Measurements from ENCODE around the gene NR1D2. TPM values are rescaled to one million over a fixed set of nuclear protein-coding genes. Genes with fewer than 3 reads are reported as not detected.

The NR1D2 gene
- total and polyA plus RNA-seq, 9 donors = 15.6 to 26.6 (median 20.7) TPM

GRCh38 chr3:23959135-23959900, 14.2 kb downstream of the NR1D2 start:
- Histone ChIP-seq H3K4me3 (ENCODE audit: low read length) (no peak overlapping the region), H3K36me3 (ENCODE audit: control insufficient read depth, insufficient read depth, low read length) (peaks cover 9% of the 10 kb centered on the region), H3K27me3 (ENCODE audit: control insufficient read depth, insufficient read depth, low read length) (no peaks in the 10 kb centered on the region), H3K9me3 (replicated peaks; ENCODE audit: control insufficient read depth, low read depth, low read length) (no peaks in the 10 kb centered on the region), H3K27ac (ENCODE audit: low read length) (no peak overlapping the region), H3K4me1 (ENCODE audit: control insufficient read depth, insufficient read depth, low read length) (no peaks in the 10 kb centered on the region)
- WGBS (ENCODE audit: insufficient coverage) = 86% methylated on average over 1 of the region's 7 CpGs
- DNase-seq = no peak

GRCh38 chr3:23960649-23961048, 15.6 kb downstream of the NR1D2 start:
- DNase-seq = no peak
- Histone ChIP-seq H3K4me1 (ENCODE audit: control insufficient read depth, insufficient read depth, low read length) (no peaks in the 10 kb centered on the region), H3K36me3 (ENCODE audit: control insufficient read depth, insufficient read depth, low read length) (peaks cover 7% of the 10 kb centered on the region), H3K27me3 (ENCODE audit: control insufficient read depth, insufficient read depth, low read length) (no peaks in the 10 kb centered on the region), H3K27ac (ENCODE audit: low read length) (no peak overlapping the region), H3K4me3 (ENCODE audit: low read length) (no peak overlapping the region), H3K9me3 (replicated peaks; ENCODE audit: control insufficient read depth, low read depth, low read length) (no peaks in the 10 kb centered on the region)
- WGBS (ENCODE audit: insufficient coverage) = no CpG with 5 or more reads among the region's 1 CpG

GRCh38 chr3:23961066-23961465, 16.0 kb downstream of the NR1D2 start:
- no peaks in the 10 kb centered on the region for H3K4me1 ChIP-seq (ENCODE audit: control insufficient read depth, insufficient read depth, low read length)
- H3K4me3 ChIP-seq (ENCODE audit: low read length) = no peak overlapping the region
- peaks cover 10% of the 10 kb centered on the region for H3K36me3 ChIP-seq (ENCODE audit: control insufficient read depth, insufficient read depth, low read length)
- 100% methylated on average over 1 of the region's 1 CpG for WGBS (ENCODE audit: insufficient coverage)
- H3K27ac ChIP-seq (ENCODE audit: low read length) = no peak overlapping the region
- no peaks in the 10 kb centered on the region for H3K27me3 ChIP-seq (ENCODE audit: control insufficient read depth, insufficient read depth, low read length)
- no peak for DNase-seq
- H3K9me3 ChIP-seq (replicated peaks; ENCODE audit: control insufficient read depth, low read depth, low read length) = no peaks in the 10 kb centered on the region

- H3K4me3 ChIP-seq (ENCODE audit: low read length) = no peak overlapping the region
- H3K27me3 ChIP-seq (ENCODE audit: control insufficient read depth, insufficient read depth, low read length) = no peaks in the 10 kb centered on the region
- no peaks in the 10 kb centered on the region for H3K4me1 ChIP-seq (ENCODE audit: control insufficient read depth, insufficient read depth, low read length)
- no peak overlapping the region for H3K27ac ChIP-seq (ENCODE audit: low read length)
- H3K9me3 ChIP-seq (replicated peaks; ENCODE audit: control insufficient read depth, low read depth, low read length) = no peaks in the 10 kb centered on the region
- no peak for DNase-seq
- no CpG with 5 or more reads among the region's 5 CpGs for WGBS (ENCODE audit: insufficient coverage)
- peaks cover 8% of the 10 kb centered on the region for H3K36me3 ChIP-seq (ENCODE audit: control insufficient read depth, insufficient read depth, low read length)
Observed at GRCh38 chr3:23961913-23962312, 16.8 kb downstream of the NR1D2 start.

- H3K9me3 ChIP-seq (replicated peaks; ENCODE audit: control insufficient read depth, low read depth, low read length) = no peaks in the 10 kb centered on the region
- no peak overlapping the region for H3K27ac ChIP-seq (ENCODE audit: low read length)
- WGBS (ENCODE audit: insufficient coverage) = 100% methylated on average over 1 of the region's 3 CpGs
- peak; percentile 34 for DNase-seq
- no peak overlapping the region for H3K4me3 ChIP-seq (ENCODE audit: low read length)
- H3K36me3 ChIP-seq (ENCODE audit: control insufficient read depth, insufficient read depth, low read length) = peaks cover 16% of the 10 kb centered on the region
- H3K27me3 ChIP-seq (ENCODE audit: control insufficient read depth, insufficient read depth, low read length) = no peaks in the 10 kb centered on the region
- no peaks in the 10 kb centered on the region for H3K4me1 ChIP-seq (ENCODE audit: control insufficient read depth, insufficient read depth, low read length)
Observed at GRCh38 chr3:23964537-23965235, 19.6 kb downstream of the NR1D2 start.

GRCh38 chr3:23966328-23966727, 21.2 kb downstream of the NR1D2 start:
- no peaks in the 10 kb centered on the region for H3K9me3 ChIP-seq (replicated peaks; ENCODE audit: control insufficient read depth, low read depth, low read length)
- no peak overlapping the region for H3K4me3 ChIP-seq (ENCODE audit: low read length)
- H3K27ac ChIP-seq (ENCODE audit: low read length) = no peak overlapping the region
- no CpG with 5 or more reads among the region's 1 CpG for WGBS (ENCODE audit: insufficient coverage)
- H3K4me1 ChIP-seq (ENCODE audit: control insufficient read depth, insufficient read depth, low read length) = no peaks in the 10 kb centered on the region
- no peaks in the 10 kb centered on the region for H3K27me3 ChIP-seq (ENCODE audit: control insufficient read depth, insufficient read depth, low read length)
- H3K36me3 ChIP-seq (ENCODE audit: control insufficient read depth, insufficient read depth, low read length) = peaks cover 16% of the 10 kb centered on the region
- peak; percentile 59 for DNase-seq

- H3K27ac ChIP-seq (ENCODE audit: low read length) = no peak overlapping the region
- no peaks in the 10 kb centered on the region for H3K27me3 ChIP-seq (ENCODE audit: control insufficient read depth, insufficient read depth, low read length)
- H3K4me1 ChIP-seq (ENCODE audit: control insufficient read depth, insufficient read depth, low read length) = no peaks in the 10 kb centered on the region
- peaks cover 16% of the 10 kb centered on the region for H3K36me3 ChIP-seq (ENCODE audit: control insufficient read depth, insufficient read depth, low read length)
- WGBS (ENCODE audit: insufficient coverage) = no CpG with 5 or more reads among the region's 5 CpGs
- no peak overlapping the region for H3K4me3 ChIP-seq (ENCODE audit: low read length)
- H3K9me3 ChIP-seq (replicated peaks; ENCODE audit: control insufficient read depth, low read depth, low read length) = no peaks in the 10 kb centered on the region
- DNase-seq = no peak
Observed at GRCh38 chr3:23968463-23969184, 23.5 kb downstream of the NR1D2 start.

GRCh38 chr3:23969393-23969792, 24.3 kb downstream of the NR1D2 start:
- Histone ChIP-seq H3K27ac (ENCODE audit: low read length) (no peak overlapping the region), H3K27me3 (ENCODE audit: control insufficient read depth, insufficient read depth, low read length) (no peaks in the 10 kb centered on the region), H3K9me3 (replicated peaks; ENCODE audit: control insufficient read depth, low read depth, low read length) (no peaks in the 10 kb centered on the region), H3K4me1 (ENCODE audit: control insufficient read depth, insufficient read depth, low read length) (no peaks in the 10 kb centered on the region), H3K36me3 (ENCODE audit: control insufficient read depth, insufficient read depth, low read length) (peaks cover 16% of the 10 kb centered on the region), H3K4me3 (ENCODE audit: low read length) (no peak overlapping the region)
- WGBS (ENCODE audit: insufficient coverage) = 90% methylated on average over 1 of the region's 4 CpGs
- DNase-seq = no peak

GRCh38 chr3:23971684-23972083, 26.6 kb downstream of the NR1D2 start:
- Histone ChIP-seq H3K27me3 (ENCODE audit: control insufficient read depth, insufficient read depth, low read length) (no peaks in the 10 kb centered on the region), H3K4me3 (ENCODE audit: low read length) (no peak overlapping the region), H3K36me3 (ENCODE audit: control insufficient read depth, insufficient read depth, low read length) (peaks cover 12% of the 10 kb centered on the region), H3K9me3 (replicated peaks; ENCODE audit: control insufficient read depth, low read depth, low read length) (peaks cover 2% of the 10 kb centered on the region), H3K27ac (ENCODE audit: low read length) (no peak overlapping the region), H3K4me1 (ENCODE audit: control insufficient read depth, insufficient read depth, low read length) (no peaks in the 10 kb centered on the region)
- DNase-seq = no peak
- no CpG with 5 or more reads among the region's 1 CpG for WGBS (ENCODE audit: insufficient coverage)

- DNase-seq = no peak
- H3K4me1 ChIP-seq (ENCODE audit: control insufficient read depth, insufficient read depth, low read length) = no peaks in the 10 kb centered on the region
- no peak overlapping the region for H3K27ac ChIP-seq (ENCODE audit: low read length)
- H3K4me3 ChIP-seq (ENCODE audit: low read length) = no peak overlapping the region
- no CpG with 5 or more reads among the region's 4 CpGs for WGBS (ENCODE audit: insufficient coverage)
- H3K36me3 ChIP-seq (ENCODE audit: control insufficient read depth, insufficient read depth, low read length) = peaks cover 6% of the 10 kb centered on the region
- H3K9me3 ChIP-seq (replicated peaks; ENCODE audit: control insufficient read depth, low read depth, low read length) = peaks cover 2% of the 10 kb centered on the region
- H3K27me3 ChIP-seq (ENCODE audit: control insufficient read depth, insufficient read depth, low read length) = no peaks in the 10 kb centered on the region
Observed at GRCh38 chr3:23976555-23976954, 31.5 kb downstream of the NR1D2 start.
